GM12891 (cell line): ENCODE measurements around the gene LHFPL2.

Experiments used
- POLR2A ChIP-seq: IDR thresholded peaks from 2 replicates; pipeline ENCODE4 v1.6.1; 2011; ENCODE audit warnings: low read depth, low read length, control low read depth
- POLR2AphosphoS5 ChIP-seq: IDR thresholded peaks from 2 replicates; pipeline ENCODE4 v1.6.1; 2011; ENCODE audit warnings: low read depth, low read length, control low read depth

- TF ChIP-seq POLR2A (no peak), POLR2AphosphoS5 (no peak)
These were observed 149.1 kb downstream of the LHFPL2 start for GRCh38 chr5:78499485-78499884.
